ENCODE data around the gene LIPC. TPM values are rescaled to one million over a fixed set of nuclear protein-coding genes. Genes with fewer than 3 reads are reported as not detected.

Gene LIPC
- total and polyA plus RNA-seq, 2 of the 4 experiments (the other 2 are of a cell fraction): 0.07 TPM; not detected in 1

GRCh38 chr15:58407236-58407775, 24.5 kb upstream of the LIPC start:
- POLR2A ChIA-PET (ENCODE audit: unreplicated experiment): no interaction called here

More at GRCh38 chr15:58407236-58407775, 24.5 kb upstream of the LIPC start:
- Histone ChIP-seq H3K4me1 (ENCODE audit: control insufficient read depth, insufficient read depth, low read length) (no peaks in the 10 kb centered on the region), H3K23ac (ENCODE audit: low read depth, low read length) (no peak overlapping the region), H3K36me3 (ENCODE audit: control insufficient read depth, insufficient read depth, low read length) (no peaks in the 10 kb centered on the region), H3K4ac (ENCODE audit: low read depth, low read length) (no peak overlapping the region; the same call in 1 of the 2 replicates), H2AFZ (replicated peaks; ENCODE audit: low read length, poor library complexity) (no peak overlapping the region), H3K4me3 (ENCODE audit: insufficient read depth, low read depth, low read length) (no peak overlapping the region), H3K14ac (replicated peaks; ENCODE audit: low read depth, low read length) (no peak overlapping the region), H4K91ac (ENCODE audit: insufficient read depth, low read depth, low read length) (no peak overlapping the region), H3K56ac (ENCODE audit: extremely low read depth, insufficient read depth, low read length) (no peak overlapping the region), H2BK120ac (ENCODE audit: low read depth, low read length) (no peak overlapping the region), H3K9me1 (ENCODE audit: insufficient read depth, low read length) (0 out of 2 replicates have a peak, but pooled peaks cover 4% of the 10 kb centered on the region), H4K20me1 (ENCODE audit: insufficient read depth, low read length) (no peaks in the 10 kb centered on the region), H3K27ac (ENCODE audit: insufficient read depth, low read length) (no peak overlapping the region), H3K18ac (ENCODE audit: low read depth, low read length) (no peak overlapping the region), H3K79me1 (ENCODE audit: low read depth in 1 of 2, low read length in 2 of 2) (no peaks in the 10 kb centered on the region), H3K27me3 (ENCODE audit: control insufficient read depth, insufficient read depth, low read length) (no peaks in the 10 kb centered on the region), H4K5ac (ENCODE audit: low read depth, low read length) (no peak overlapping the region), H2AK5ac (ENCODE audit: low read depth, low read length) (no peak overlapping the region), H4K8ac (ENCODE audit: low read depth in 2 of 2, low read length in 2 of 2) (no peak overlapping the region), H2BK15ac (ENCODE audit: low read depth, low read length) (0 out of 3 replicates have a peak overlapping the region, but pooled peaks have one; percentile 2), H3K9me3 (ENCODE audit: control insufficient read depth, insufficient read depth, low read length) (no peaks in the 10 kb centered on the region), H2AK9ac (replicated peaks; ENCODE audit: low read depth, low read length, poor library complexity) (no peak overlapping the region), H3K9ac (ENCODE audit: low read depth, low read length) (no peak overlapping the region), H2BK5ac (ENCODE audit: low read depth, low read length, poor library complexity, severe bottlenecking) (no peak overlapping the region), H2BK20ac (ENCODE audit: low read depth, low read length) (no peak overlapping the region), H3K4me2 (ENCODE audit: low read depth, low read length) (no peak overlapping the region)
- ATAC-seq (ENCODE audit: low read depth): no peak
- no TSS peak for BruUV-seq (replicated peaks)
- CTCF ChIA-PET: no interaction called here
- TF ChIP-seq ELK1 (IDR thresholded peaks at IDR 0.05; ENCODE audit: borderline replicate concordance, low read depth, low read length) (no peak), MAFK (IDR thresholded peaks at IDR 0.05; ENCODE audit: low read depth, low read length) (no peak)
- DNase-seq: no peak
- WGBS, 2 experiments (ENCODE audit: extremely low coverage in 2 of 2, insufficient read length in 1 of 2): no CpG with 5 or more reads among the region's 1 CpG
- dilution Hi-C loops (cut with HindIII; ENCODE audit: low sequenced_read_pairs, unreplicated experiment): no loop called here
- intact Hi-C loops (cut with micrococcal nuclease): no loop called here
- in situ Hi-C loops (cut with MboI; ENCODE audit: low sequenced_read_pairs): no loop called here

Measured in IMR-90 (cell line).